Putamen (tissue), 1 donor: ENCODE data around the gene MGMT.

Experiments
- DNase-seq: peaks from one replicate; pipeline ENCODE4 v3.0.0-alpha.2; 2016; ENCODE audit warnings: low spot score

Gene MGMT

DNA sequence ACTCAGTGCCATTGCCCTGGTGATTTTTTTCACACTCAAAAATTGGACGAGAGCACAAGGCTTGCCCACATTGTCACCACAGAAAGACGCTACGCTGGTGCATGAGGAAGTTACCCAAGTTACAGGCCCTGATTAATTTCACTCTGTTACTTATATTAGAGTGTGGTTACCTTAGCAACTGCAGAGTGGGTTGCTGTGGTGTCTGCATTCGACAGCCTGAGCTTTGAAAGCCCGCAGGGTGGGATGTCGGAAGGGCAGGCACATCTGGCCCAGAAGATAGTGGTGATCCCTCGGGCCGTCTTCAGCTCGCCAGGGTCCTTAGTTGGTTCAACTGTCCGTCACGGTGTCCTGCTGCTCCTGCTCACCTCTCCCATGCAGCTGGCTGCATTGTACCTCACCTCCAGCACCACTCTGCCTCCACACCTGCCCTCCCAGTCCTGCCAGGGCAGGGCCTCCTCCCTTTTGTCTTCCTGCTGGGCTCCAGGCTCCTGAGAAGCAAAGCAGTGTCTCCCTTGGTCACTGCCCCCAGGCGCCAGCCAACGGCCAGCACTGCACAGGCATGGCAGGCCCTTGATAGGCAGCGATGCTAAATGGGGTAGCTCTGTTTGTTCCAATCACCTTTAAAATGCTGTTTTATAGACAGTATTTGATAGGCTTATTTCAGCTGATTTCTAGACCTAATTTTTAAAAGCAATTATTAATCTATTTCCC, 329.8 kb downstream of the MGMT start:
- no peak for DNase-seq

DNA sequence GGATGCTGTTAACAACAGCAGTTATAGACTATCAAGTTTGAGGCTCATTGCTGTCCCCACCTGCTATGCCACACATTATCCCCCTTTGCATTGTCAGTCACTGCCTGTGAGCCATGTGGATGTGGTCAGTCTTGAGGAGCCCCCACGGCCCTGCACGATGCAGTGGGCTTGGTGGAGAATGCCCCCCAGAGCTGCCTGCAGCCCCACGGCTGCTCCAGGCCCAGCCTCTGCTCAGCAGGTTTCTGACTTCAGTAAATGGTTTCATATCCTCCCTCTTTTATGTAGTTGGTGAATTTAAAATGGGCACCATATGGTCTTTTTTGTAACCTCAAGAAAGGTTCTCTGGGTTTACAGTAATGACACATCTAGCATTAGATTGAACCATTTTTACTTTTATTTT, 332.9 kb downstream of the MGMT start:
- no peak for DNase-seq

DNA sequence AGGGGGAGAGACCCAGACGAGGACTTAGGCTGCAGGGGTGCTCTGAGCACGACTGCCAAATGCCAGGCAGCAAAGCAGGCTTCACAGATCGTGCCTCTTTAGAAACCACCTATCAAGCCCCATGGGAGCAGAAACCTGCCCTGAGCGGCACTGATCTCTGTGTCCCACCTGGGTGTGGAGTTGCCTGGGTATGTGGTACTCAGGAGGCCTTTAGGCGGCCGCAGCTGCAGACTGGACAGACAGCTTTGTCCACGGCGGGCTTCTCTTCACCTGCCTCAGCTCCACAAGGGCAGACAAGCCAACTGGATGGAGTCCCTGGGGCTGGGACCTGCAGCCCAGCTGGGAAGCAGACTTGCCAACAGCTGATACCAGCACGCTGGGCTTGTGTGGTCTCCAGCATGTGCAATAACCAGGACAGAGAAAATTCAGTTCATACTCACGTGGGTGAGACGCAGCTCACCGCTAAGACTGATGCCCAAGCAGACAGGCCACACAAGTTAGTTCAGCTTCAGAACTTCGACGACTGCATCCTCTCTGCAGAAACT, 333.8 kb downstream of the MGMT start:
- DNase-seq: no peak

DNA sequence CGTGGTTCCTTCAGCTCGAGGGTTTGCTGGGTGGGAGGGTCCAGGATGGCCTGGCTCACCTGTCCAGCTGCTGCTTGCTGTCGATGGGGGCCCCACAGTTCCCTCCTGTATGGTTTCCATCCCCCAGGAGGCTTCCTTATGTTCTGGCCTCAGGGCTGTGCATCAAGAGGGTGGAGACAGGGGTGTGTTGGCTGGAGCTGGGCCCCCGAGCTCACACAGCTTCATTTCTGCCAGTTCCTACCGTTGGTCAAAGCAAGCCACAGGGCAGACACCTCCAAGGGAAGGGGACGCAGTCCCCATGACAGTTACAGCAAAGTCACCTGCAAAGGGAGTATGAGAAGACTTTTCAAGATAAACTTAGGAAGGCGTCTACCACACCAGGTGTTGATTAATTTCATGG, 340.2 kb downstream of the MGMT start:
- no peak for DNase-seq

DNA sequence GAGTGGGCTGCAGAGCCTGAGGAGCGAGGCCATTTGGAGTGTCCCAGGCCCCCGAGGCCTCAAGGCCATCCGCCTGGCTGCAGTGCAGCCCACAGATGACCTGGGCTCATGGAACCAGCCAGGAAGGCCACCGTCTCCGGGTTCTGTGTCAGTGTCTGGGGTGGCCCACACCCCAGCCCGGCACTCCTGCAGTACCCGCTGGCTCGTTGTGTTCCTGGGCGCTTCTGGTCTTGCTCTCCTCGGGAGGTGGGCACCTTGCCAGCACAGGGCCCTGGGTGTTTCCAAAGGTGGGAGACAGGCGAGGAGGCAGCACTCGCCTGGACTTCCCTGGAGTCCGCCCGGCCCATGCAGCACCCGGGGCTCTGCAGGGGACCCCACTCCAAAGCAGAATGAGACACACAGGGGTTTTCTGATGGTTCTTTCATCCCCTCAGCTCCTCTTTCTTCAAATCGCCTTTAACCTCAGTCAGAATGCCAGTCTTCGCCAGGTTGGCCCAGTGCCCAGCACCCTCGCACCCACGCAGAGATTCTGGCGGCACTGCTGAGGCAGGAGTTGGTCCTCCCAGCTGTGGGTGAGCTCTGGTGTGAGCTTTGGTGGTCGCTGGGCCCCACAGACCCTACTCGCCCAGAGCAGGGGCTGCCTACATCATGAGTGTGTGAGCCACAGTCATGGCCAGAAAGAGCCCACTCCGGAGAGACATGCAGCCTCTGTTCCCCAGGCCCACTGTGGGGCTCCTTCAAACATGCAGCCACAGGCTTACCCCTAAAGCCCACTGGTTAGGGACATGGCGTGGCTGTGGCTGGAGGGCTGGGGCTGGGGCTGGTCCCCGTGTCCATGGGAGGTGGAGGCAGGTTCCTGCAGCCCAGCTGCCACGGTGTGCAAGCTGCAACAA, 341.3 kb downstream of the MGMT start:
- DNase-seq: no peak

DNA sequence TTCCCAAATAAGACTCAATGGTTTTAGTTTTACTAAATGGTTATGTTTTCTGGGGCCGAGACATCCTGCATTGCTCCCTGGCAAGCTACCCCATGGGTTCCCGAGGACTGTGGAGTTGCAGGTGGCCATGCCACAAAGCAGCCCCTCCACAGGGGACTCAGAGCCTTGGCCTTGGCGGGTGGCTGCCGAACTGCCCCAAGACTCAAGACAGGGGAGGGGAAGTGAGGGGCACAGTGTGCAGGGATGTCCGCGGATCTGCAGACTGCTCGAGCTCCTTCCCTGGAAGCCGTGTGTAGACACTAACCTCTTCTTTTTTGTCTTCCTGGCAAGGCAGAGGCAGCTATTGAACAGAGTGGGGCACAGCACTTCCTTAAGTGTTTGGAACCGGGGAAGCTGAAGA, 342.4 kb downstream of the MGMT start:
- no peak for DNase-seq

DNA sequence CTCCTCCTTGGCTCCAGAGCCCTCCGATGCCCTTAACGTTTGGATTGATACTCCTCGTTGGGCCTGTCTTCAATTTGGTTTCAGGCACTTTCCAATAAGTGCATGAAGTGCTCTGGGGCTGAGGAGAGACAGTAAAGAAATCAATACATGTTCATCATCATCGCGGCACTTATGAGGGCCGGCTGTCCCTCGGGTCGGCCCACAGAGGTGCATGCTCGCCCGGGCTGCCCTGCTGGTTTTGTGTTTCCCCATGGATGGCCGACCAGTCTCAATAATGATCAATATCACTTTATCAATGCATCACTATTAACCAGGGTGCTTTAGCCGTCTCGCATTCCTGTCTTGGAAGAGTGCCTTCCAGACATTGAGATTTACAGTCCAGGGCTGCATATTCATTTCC, 342.8 kb downstream of the MGMT start:
- no peak for DNase-seq

DNA sequence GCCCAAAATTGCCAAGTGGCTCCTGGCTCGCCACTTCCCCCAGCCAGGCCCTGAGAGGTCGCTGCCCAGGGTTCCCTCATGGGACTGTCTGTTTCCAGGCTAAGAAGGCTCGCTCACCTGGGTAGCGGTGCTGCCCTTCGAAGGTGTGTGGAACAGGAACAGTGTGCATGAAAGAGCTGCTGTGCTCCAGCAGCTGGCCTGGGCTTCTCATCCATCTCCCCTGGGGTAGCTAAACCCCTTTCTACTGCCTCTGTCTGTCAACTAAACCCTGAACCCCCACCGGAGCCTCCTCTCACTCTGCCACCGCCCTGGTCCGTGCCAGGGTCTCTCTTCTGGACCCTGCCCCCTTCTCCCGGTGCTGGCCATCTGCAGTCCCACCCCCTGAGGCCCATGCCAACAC, 344.2 kb downstream of the MGMT start:
- no peak for DNase-seq

DNA sequence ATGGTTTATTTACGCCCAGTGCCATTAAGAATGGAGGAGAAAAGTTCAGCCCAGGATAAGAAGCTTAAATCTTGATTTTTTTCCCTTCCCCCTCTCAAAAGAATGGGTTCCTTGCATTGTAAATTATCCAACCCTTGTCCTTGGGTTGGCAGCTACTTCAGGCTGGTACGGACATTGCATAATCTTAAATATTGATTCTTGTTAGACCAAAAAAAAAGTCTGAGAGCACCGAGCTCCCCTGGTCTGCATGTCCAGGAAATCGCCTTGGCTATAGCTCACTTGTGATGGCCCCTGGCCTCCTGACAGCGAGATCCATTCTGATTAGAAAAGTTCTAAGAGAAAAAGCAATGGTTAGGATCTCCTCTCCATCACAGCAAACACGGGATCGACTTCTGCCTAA, 345.4 kb downstream of the MGMT start:
- DNase-seq: no peak

DNA sequence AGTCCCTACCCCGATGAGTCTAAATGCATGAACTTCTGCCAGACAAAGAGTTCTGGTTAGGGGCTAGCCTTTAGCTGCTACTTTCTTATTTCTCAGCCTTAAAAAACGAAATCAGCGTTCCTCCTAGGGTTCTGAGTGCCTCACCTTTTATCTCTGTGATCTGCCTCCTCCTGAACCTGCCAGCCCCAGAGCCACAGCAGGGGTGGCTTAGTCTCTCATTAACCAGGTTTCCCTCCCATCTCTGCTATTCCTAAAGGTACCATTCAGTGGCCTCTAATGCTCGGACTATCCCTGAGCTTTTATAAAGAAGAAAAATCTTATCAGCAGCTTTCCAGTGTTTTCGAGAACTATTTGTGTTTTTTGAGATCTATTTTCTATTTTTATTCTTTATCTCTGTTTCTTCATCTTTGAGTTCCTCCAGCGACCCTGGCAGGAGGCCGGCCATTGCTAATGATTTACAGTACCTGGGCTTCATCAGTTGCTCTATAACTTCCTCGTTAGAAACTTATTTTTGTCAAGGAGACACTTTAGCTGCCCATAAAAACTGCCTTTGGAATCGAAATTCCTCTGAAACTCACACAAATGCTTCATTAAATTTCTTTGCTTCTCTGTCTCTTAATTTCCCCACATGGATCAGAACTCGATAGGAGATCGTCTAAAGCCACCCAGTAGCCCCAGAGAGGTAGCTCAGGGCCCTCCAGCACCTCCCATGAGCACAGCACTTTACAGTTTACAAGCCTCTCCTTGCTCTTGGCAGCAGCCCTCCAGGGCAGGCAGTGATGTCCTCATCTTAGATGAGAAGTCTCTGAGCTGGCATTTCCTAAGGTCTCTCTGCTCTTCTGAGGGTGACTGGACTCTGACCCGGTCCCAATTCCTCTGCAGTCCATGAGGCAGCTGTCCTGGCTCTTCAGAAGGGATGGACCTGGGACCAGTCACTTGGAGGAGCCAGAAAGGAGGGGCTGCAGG, 347.9 kb downstream of the MGMT start:
- no peak for DNase-seq

DNA sequence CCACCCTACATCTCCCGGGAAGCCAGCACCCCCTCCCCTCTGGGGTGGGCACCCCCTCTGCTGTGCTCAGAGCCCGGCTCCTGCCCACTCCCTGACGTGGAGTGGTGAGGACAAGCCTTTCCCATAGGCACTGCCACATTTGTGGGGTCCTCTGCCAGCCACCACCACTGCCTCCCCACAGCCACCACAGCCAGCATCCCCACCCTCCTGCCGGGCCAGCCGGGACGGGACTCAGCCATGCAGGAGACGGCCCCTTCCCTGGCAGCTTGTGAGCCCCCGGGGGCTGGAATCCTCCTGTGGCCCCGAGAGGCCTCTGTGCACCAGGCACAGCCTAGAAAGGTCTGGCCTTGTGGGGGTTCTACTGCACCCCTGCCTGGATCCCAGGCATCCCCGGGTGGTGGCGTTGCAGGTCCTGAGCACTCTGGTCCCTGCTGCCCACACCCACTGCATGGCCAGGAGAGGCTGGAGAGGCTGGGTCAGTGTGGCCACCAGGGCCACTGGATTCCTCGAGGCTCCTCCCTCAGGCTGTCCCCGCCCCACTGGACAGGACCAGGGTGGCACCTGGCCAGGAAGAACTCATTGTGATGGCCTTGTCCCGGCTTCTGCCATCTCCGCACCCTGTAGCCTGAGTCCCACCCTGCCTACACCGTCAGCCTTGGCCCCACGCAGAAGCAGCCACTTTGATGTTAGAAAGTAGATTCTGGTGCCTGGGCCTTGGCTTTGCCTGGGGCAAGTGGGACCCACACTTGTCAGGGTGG, 349.0 kb downstream of the MGMT start:
- DNase-seq: no peak

DNA sequence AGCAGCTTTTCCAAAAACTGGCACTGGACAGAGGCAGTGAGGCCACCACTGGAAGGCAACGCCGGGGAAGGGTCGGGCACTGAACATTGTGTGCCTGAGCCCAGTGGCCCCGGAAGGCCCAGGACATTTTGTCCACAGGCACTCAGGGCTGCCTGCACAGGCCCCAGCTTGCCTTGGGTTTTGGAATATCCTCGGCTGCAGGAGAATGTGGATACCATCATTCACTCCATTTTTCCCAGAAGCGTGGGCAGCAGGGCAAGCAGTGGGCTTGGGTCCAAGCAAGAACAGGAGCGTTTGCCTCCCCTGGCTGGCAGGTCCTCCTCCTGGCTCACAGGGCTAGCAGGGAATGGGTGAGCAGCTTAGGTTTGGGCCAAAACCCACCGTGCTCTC, 349.6 kb downstream of the MGMT start:
- DNase-seq: no peak
